Cardiac muscle cell (in vitro differentiated cells and primary cell): ENCODE results near the gene NR3C1. TPM values are rescaled to one million over a fixed set of nuclear protein-coding genes. Genes with fewer than 3 reads are reported as not detected.

ENCODE experiments used
- DNase-seq, 2 donors: peaks; one replicate each; pipeline versions ENCODE4 v3.0.0 to v3.0.0-alpha.2; 2010 to 2017; ENCODE audit warnings: low read depth in 1 of 2, low spot score in 1 of 2
- H3K27ac ChIP-seq: fragments of 200-600 bp; sonication (generic); 2 replicates; pipeline ENCODE4 v1.5.1; 2016
- H3K27me3 ChIP-seq: fragments of 200-600 bp; sonication (generic); 2 replicates; pipeline ENCODE4 v1.6.0; 2016; ENCODE audit warnings: control low read depth
- H3K36me3 ChIP-seq: fragments of 200-600 bp; sonication (generic); 2 replicates; pipeline ENCODE4 v1.5.1; 2016; ENCODE audit warnings: control low read depth
- H3K4me1 ChIP-seq: fragments of 200-600 bp; sonication (generic); 2 replicates; pipeline ENCODE4 v1.8.1; 2017; ENCODE audit warnings: low read depth, mild to moderate bottlenecking, mixed run types
- H3K4me3 ChIP-seq: fragments of 200-600 bp; sonication (generic); 2 replicates; pipeline ENCODE4 v1.5.1; 2016; ENCODE audit warnings: mild to moderate bottlenecking
- H3K9me3 ChIP-seq: fragments of 200-600 bp; sonication (generic); 2 replicates; pipeline ENCODE4 v1.5.1; 2017; ENCODE audit warnings: low read depth, mild to moderate bottlenecking, control low read depth
- CTCF ChIP-seq: IDR thresholded peaks from 2 replicates; pipeline ENCODE4 v1.5.1; 2012; ENCODE audit warnings: low read depth, mild to moderate bottlenecking, low read length
- polyA plus RNA-seq: library from polyadenylated mRNA; unstranded; fragments of >200 nt; fragmentation: Nextera tagmentation; extraction: Ambion mirVana; gene quantifications from 2 replicates; pipeline ENCODE4 v1.2.1, GENCODE V29; 2016
- total RNA-seq: library from RNA; depleted of rRNA; stranded (reverse); fragments of >200 nt; gene quantifications from 2 replicates; pipeline ENCODE4 v1.2.3, GENCODE V29; 2016

Gene NR3C1
- total and polyA plus RNA-seq, 2 experiments from 2014 or later = 9.4 to 9.7 TPM

- no peak for TF ChIP-seq CTCF
- H3K36me3 ChIP-seq = no peaks in the 10 kb centered on the region
- DNase-seq = no peak
- H3K4me1 ChIP-seq = no peaks in the 10 kb centered on the region
- H3K4me3 ChIP-seq = no peak overlapping the region
- H3K9me3 ChIP-seq = peaks cover 3% of the 10 kb centered on the region
- H3K27me3 ChIP-seq = no peaks in the 10 kb centered on the region
- no peak overlapping the region for H3K27ac ChIP-seq
These were observed 136.3 kb downstream of the NR3C1 start for GRCh38 chr5:143267186-143267585.

DNA sequence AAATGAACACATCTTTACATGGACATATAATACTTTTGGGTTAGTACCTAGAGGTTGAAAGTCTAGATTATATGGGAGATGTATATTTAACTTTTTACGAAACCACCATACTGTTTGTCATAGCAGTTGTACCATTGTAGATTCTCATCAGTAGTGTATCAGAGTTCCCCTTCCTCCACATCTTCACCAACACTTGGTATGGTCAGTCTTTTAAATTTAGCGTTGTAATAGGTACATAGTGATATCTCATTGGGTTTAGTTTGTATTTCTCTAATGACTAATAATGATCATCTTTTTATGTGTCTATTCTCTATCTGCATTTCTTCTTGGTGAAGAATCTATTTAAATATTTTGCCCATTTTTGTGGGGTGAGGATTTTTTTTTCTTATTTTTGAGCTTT is 137.5 kb downstream of the NR3C1 start:
- Histone ChIP-seq H3K27ac (no peak overlapping the region), H3K4me3 (no peak overlapping the region), H3K9me3 (peaks cover 3% of the 10 kb centered on the region), H3K36me3 (no peaks in the 10 kb centered on the region), H3K4me1 (no peaks in the 10 kb centered on the region), H3K27me3 (no peaks in the 10 kb centered on the region)
- DNase-seq = no peak
- TF ChIP-seq CTCF = no peak

DNA sequence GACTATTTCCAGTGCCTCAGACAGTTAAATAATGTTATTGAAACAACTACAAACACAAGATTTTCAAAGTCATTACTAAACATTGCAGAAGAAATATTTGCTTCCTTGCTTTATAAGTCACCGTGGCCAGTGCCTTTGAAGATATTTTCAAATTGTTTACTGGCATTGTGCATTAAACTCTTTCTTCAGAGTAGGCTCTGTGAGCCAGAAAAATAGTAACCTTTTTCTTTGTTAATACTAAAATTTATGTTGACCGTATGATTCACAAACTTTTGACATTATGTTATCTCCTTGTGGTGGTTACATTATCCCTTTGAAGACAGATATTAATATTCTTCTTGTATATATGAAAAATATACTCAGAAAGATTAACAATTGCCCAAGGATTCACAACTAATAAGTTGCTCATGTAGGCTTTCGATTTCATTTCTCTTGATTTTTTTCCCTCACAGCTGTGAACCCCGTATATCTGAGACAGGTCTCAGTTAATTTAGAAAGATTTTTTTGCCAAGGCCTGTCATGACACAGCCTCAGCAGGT is 140.1 kb downstream of the NR3C1 start:
- no peak for TF ChIP-seq CTCF
- Histone ChIP-seq H3K4me1 (no peaks in the 10 kb centered on the region), H3K9me3 (peaks cover 3% of the 10 kb centered on the region), H3K36me3 (no peaks in the 10 kb centered on the region), H3K4me3 (no peak overlapping the region), H3K27me3 (no peaks in the 10 kb centered on the region), H3K27ac (no peak overlapping the region)
- no peak for DNase-seq

DNA sequence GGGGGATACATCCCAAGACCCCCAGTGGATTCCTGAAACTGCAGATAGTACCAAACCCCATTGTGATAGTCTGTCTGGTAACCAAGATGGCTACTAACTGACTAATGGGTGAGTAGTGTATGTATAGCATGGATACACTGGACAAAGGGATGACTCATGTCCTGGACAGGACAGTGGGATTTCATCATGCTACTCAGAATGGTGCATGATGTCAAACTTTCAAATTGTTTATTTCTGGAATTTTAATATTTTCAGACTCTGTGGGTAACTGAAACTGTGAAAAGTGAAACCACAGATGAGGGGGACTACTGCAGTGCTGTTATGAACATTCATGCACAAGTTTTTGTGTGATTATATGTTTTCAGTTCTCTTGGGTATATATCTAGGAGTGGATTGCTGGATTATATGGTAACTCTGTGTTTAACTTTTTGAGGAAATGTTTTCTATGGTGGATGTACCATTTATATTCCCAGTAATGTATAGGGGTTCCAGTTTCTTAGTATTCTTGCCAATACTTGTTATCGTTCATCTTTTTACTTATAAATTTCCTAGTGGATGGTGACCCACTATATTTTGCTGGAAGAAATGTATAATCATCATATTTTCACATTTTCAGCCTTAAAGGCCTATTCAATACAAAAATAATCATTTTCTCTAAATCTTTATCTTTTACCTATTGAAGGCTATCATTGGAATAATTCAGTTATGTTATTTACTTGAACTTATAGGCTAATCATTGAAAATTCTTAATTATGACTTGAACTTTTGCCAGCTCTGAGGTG is 140.9 kb downstream of the NR3C1 start:
- no peaks in the 10 kb centered on the region for H3K4me1 ChIP-seq
- H3K27ac ChIP-seq = no peak overlapping the region
- no peaks in the 10 kb centered on the region for H3K36me3 ChIP-seq
- no peak for TF ChIP-seq CTCF
- no peaks in the 10 kb centered on the region for H3K27me3 ChIP-seq
- peak in 1 of 2 donors; percentile 89 for DNase-seq
- H3K4me3 ChIP-seq = no peak overlapping the region
- H3K9me3 ChIP-seq = peaks cover 3% of the 10 kb centered on the region

DNA sequence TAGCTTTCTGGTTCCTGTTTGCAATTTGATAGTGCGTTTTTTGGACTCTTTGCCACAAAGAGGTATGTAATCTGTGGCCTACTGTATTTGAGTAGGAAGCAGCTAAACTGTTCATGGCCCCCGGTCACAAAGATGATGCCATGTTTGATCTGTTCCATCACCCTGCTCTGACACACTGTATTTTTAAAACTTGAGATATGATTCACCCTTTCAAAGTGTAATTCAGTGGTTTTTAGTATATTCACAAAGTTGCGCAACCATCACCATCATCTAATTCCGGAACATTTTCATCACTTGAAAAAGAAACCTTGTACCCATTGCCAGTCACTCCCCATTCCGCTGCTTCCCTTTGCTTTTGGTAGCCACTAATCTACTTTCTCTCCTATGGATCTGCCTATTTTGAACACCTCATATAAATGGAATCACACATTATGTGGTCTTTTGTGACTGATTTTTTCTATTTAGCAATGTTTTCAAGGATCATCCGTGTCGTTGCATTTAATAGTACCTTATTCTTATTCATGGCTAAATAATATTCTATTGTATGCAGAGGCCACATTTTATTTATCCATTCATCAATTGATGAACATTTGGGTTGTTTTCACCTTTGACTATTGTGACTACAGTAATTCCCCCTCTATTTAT is 141.6 kb downstream of the NR3C1 start:
- H3K4me3 ChIP-seq = no peak overlapping the region
- no peaks in the 10 kb centered on the region for H3K4me1 ChIP-seq
- H3K27me3 ChIP-seq = no peaks in the 10 kb centered on the region
- peaks cover 3% of the 10 kb centered on the region for H3K9me3 ChIP-seq
- H3K36me3 ChIP-seq = no peaks in the 10 kb centered on the region
- DNase-seq = peak in 1 of 2 donors; percentile 77
- H3K27ac ChIP-seq = no peak overlapping the region
- no peak for TF ChIP-seq CTCF
